DND-41 (cell line): ENCODE measurements around the gene ODAD4.

Experiments
- ATAC-seq: fragments of 200-7000 bp; cut with Tn5 transposase; 3 replicates; pipeline ENCODE4 v1.9.1; 2021; ENCODE audit warnings: low read depth; ENCODE audit not compliant: insufficient read depth
- DNase-seq: peaks from one replicate; pipeline ENCODE4 v3.0.0-alpha.2; 2020
- H2AFZ ChIP-seq: 2 replicates; pipeline ENCODE4 v1.6.0; 2012; ENCODE audit warnings: low read depth, low read length
- H3K27ac ChIP-seq: 2 replicates; pipeline ENCODE4 v1.5.1; 2012; ENCODE audit warnings: low read length, inconsistent platforms
- H3K27me3 ChIP-seq: fragments of 200-600 bp; sonication (generic); 2 replicates; pipeline ENCODE4 v1.6.0; 2012; ENCODE audit warnings: low read length, mild to moderate bottlenecking, inconsistent platforms; ENCODE audit not compliant: insufficient read depth, poor library complexity
- H3K36me3 ChIP-seq: 2 replicates; pipeline ENCODE4 v1.5.1; 2012; ENCODE audit warnings: low read length, inconsistent platforms; ENCODE audit not compliant: insufficient read depth
- H3K4me1 ChIP-seq: 2 replicates; pipeline ENCODE4 v1.5.1; 2012; ENCODE audit warnings: mild to moderate bottlenecking, low read length; ENCODE audit not compliant: insufficient read depth
- H3K4me2 ChIP-seq: 2 replicates; pipeline ENCODE4 v1.6.0; 2012; ENCODE audit warnings: mild to moderate bottlenecking, moderate library complexity, low read length, inconsistent platforms; ENCODE audit not compliant: insufficient read depth
- H3K4me3 ChIP-seq, 2 experiments: fragments of 200-600 bp in 1 of 2; shearing (Covaris generic) in 1 of 2; 2 replicates each; pipeline ENCODE4 v1.5.1; 2012 to 2016; ENCODE audit warnings: inconsistent platforms in 2 of 2, low read length in 2 of 2, mild to moderate bottlenecking in 2 of 2, low read depth in 1 of 2, moderate library complexity in 1 of 2
- H3K79me2 ChIP-seq: 2 replicates; pipeline ENCODE4 v1.6.0; 2012; ENCODE audit warnings: low read length, inconsistent platforms; ENCODE audit not compliant: insufficient read depth
- H3K9ac ChIP-seq: 2 replicates; pipeline ENCODE4 v1.6.0; 2012; ENCODE audit warnings: low read depth, mild to moderate bottlenecking, inconsistent platforms, low read length, moderate library complexity
- H3K9me3 ChIP-seq: 2 replicates; pipeline ENCODE4 v1.5.1; 2012; ENCODE audit warnings: low read length, moderate library complexity, mild to moderate bottlenecking, inconsistent platforms; ENCODE audit not compliant: insufficient read depth, severe bottlenecking
- H4K20me1 ChIP-seq: 2 replicates; pipeline ENCODE4 v1.6.0; 2012; ENCODE audit warnings: low read length; ENCODE audit not compliant: insufficient read depth
- EZH2 ChIP-seq: IDR thresholded peaks from 3 replicates; pipeline ENCODE4 v1.6.1; 2012; ENCODE audit warnings: borderline replicate concordance, low read depth, mild to moderate bottlenecking, moderate library complexity, low read length, inconsistent platforms; ENCODE audit not compliant: severe bottlenecking
- TF ChIP-seq, protein P1 (sequence below): IDR thresholded peaks from 2 replicates; pipeline ENCODE4 v1.5.1; 2012; ENCODE audit warnings: borderline replicate concordance, low read length, moderate library complexity, mild to moderate bottlenecking; ENCODE audit not compliant: poor library complexity, severe bottlenecking; ENCODE audit errors: extremely low read depth

The ODAD4 gene

DNA sequence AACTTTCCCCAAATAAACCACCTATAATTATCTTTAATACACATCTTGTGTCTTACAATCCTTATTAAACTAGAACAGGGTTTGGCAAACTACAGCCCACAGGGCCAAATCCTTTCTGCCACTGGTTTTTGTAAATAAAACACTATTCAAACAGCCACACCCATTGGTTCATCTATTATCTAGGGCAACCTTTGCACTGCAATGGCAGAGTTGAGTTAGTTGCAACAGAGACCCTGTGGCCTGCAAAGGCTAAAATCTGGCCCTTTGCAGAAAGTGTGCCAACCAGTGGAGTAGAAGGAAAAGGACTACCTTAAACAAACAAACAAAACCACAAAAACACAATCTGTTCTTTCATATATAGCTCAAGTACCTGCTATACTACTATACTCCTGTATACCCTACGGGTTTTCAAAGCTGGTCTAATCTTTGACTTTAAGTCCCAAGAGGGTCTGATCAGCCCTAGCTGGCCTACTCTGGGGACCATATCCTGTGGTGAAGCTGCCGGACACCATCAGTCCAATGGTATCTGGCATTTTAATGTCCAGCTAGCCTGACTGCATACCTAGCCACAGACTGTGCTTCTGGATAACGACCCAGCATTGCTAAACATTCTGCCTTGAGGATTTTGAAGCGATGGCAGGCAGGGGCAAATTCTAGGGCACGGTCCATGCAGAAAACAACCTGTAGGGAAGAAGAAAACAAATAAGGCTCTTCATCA, 59.4 kb downstream of the ODAD4 start:
- Histone ChIP-seq H3K4me3 (no peak overlapping the region), H3K79me2 (0 out of 2 replicates have a peak, but pooled peaks cover 5% of the 10 kb centered on the region), H4K20me1 (0 out of 2 replicates have a peak, but pooled peaks cover 2% of the 10 kb centered on the region), H3K4me2 (no peak overlapping the region), H3K27me3 (no peaks in the 10 kb centered on the region), H2AFZ (no peak overlapping the region), H3K36me3 (peaks cover 93% of the 10 kb centered on the region), H3K27ac (no peak overlapping the region), H3K9me3 (no peaks in the 10 kb centered on the region), H3K9ac (no peak overlapping the region), H3K4me1 (no peaks in the 10 kb centered on the region)
- ATAC-seq (no peak), DNase-seq (no peak)
- TF ChIP-seq, protein P1, sequence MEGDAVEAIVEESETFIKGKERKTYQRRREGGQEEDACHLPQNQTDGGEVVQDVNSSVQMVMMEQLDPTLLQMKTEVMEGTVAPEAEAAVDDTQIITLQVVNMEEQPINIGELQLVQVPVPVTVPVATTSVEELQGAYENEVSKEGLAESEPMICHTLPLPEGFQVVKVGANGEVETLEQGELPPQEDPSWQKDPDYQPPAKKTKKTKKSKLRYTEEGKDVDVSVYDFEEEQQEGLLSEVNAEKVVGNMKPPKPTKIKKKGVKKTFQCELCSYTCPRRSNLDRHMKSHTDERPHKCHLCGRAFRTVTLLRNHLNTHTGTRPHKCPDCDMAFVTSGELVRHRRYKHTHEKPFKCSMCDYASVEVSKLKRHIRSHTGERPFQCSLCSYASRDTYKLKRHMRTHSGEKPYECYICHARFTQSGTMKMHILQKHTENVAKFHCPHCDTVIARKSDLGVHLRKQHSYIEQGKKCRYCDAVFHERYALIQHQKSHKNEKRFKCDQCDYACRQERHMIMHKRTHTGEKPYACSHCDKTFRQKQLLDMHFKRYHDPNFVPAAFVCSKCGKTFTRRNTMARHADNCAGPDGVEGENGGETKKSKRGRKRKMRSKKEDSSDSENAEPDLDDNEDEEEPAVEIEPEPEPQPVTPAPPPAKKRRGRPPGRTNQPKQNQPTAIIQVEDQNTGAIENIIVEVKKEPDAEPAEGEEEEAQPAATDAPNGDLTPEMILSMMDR: no peak
- no peak for TF ChIP-seq EZH2

- no peaks in the 10 kb centered on the region for H3K9me3 ChIP-seq
- H4K20me1 ChIP-seq: peaks cover 7% of the 10 kb centered on the region; the same call in 1 of the 2 replicates
- no peak overlapping the region for H2AFZ ChIP-seq
- H3K79me2 ChIP-seq: 0 out of 2 replicates have a peak, but pooled peaks cover 5% of the 10 kb centered on the region
- no peak overlapping the region for H3K9ac ChIP-seq
- TF ChIP-seq, protein P1: no peak
- no peak for TF ChIP-seq EZH2
- ATAC-seq: no peak
- peaks cover 94% of the 10 kb centered on the region for H3K36me3 ChIP-seq
- no peaks in the 10 kb centered on the region for H3K4me1 ChIP-seq
- no peaks in the 10 kb centered on the region for H3K27me3 ChIP-seq
- no peak overlapping the region for H3K4me3 ChIP-seq
- H3K27ac ChIP-seq: no peak overlapping the region
- no peak overlapping the region for H3K4me2 ChIP-seq
- no peak for DNase-seq
Observed at GRCh38 chr17:41992576-41992975, 62.2 kb downstream of the ODAD4 start.

DNA sequence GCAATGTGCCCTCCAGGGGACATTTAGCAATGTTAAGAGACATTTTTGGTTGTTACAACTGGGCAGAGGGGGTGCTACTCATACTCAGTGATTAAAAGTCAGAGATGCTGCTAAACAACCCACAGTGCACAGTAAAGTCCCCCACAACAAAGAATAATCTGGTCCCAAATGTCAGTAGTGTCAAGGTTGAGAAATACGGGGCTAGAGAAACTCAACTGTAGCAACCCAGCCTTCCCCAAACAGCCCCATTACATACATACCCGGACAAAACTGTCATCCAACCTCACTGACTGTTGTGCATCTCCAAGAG, 66.4 kb downstream of the ODAD4 start:
- ATAC-seq: no peak
- no peak for TF ChIP-seq EZH2
- TF ChIP-seq, protein P1: no peak
- Histone ChIP-seq H3K4me2 (no peak overlapping the region), H3K4me1 (no peaks in the 10 kb centered on the region), H3K27ac (no peak overlapping the region), H4K20me1 (peaks cover 23% of the 10 kb centered on the region), H2AFZ (no peak overlapping the region), H3K4me3 (no peak overlapping the region), H3K79me2 (peaks cover 19% of the 10 kb centered on the region), H3K27me3 (no peaks in the 10 kb centered on the region), H3K9me3 (no peaks in the 10 kb centered on the region), H3K9ac (no peak overlapping the region), H3K36me3 (peaks cover 91% of the 10 kb centered on the region)
- no peak for DNase-seq

- H3K27ac ChIP-seq: no peak overlapping the region
- peaks cover 37% of the 10 kb centered on the region for H4K20me1 ChIP-seq
- no peak overlapping the region for H3K4me2 ChIP-seq
- peaks cover 91% of the 10 kb centered on the region for H3K36me3 ChIP-seq
- no peak overlapping the region for H2AFZ ChIP-seq
- H3K27me3 ChIP-seq: no peaks in the 10 kb centered on the region
- H3K9me3 ChIP-seq: no peaks in the 10 kb centered on the region
- no peak overlapping the region for H3K4me3 ChIP-seq
- no peaks in the 10 kb centered on the region for H3K4me1 ChIP-seq
- TF ChIP-seq, protein P1: no peak
- TF ChIP-seq EZH2: no peak
- H3K79me2 ChIP-seq: peaks cover 32% of the 10 kb centered on the region
- no peak overlapping the region for H3K9ac ChIP-seq
- no peak for DNase-seq
- ATAC-seq: no peak
Observed at GRCh38 chr17:41998497-41998896, 68.1 kb downstream of the ODAD4 start.
